ENCODE data around the gene ALDH8A1.

Gene ALDH8A1

GRCh38 chr6:134949927-134950326, at the start of gene ALDH8A1:
Gene ALDH8A1 (minus strand): TSS chr6:134950101. CDS start chr6:134950053, 48 bp downstream.
- DNase-seq (ENCODE audit: low read depth): no peak

- no peak for DNase-seq (ENCODE audit: low read depth)
Observed at GRCh38 chr6:134999107-134999506, 49.2 kb upstream of the ALDH8A1 start.

GRCh38 chr6:134997133-134997995, 47.5 kb upstream of the ALDH8A1 start:
- DNase-seq (ENCODE audit: low read depth): no peak

GRCh38 chr6:134995536-134995935, 45.6 kb upstream of the ALDH8A1 start:
- DNase-seq (ENCODE audit: low read depth): no peak

- DNase-seq (ENCODE audit: low read depth): no peak
Observed at GRCh38 chr6:134994431-134994830, 44.5 kb upstream of the ALDH8A1 start.

GRCh38 chr6:134992155-134992554, 42.3 kb upstream of the ALDH8A1 start:
- DNase-seq (ENCODE audit: low read depth): no peak

- no peak for DNase-seq (ENCODE audit: low read depth)
Observed at GRCh38 chr6:134990262-134990661, 40.4 kb upstream of the ALDH8A1 start.

GRCh38 chr6:134984821-134985220, 34.9 kb upstream of the ALDH8A1 start:
- no peak for DNase-seq (ENCODE audit: low read depth)

GRCh38 chr6:134983823-134984222, 33.9 kb upstream of the ALDH8A1 start:
- no peak for DNase-seq (ENCODE audit: low read depth)

GRCh38 chr6:134982161-134982560, 32.3 kb upstream of the ALDH8A1 start:
- no peak for DNase-seq (ENCODE audit: low read depth)

- no peak for DNase-seq (ENCODE audit: low read depth)
Observed at GRCh38 chr6:134980846-134981245, 30.9 kb upstream of the ALDH8A1 start.

- DNase-seq (ENCODE audit: low read depth): no peak
Observed at GRCh38 chr6:134979142-134979541, 29.2 kb upstream of the ALDH8A1 start.

- DNase-seq (ENCODE audit: low read depth): no peak
Observed at GRCh38 chr6:134974370-134974769, 24.5 kb upstream of the ALDH8A1 start.

- no peak for DNase-seq (ENCODE audit: low read depth)
Observed at GRCh38 chr6:134967711-134968110, 17.8 kb upstream of the ALDH8A1 start.

GRCh38 chr6:134964451-134965203, 14.7 kb upstream of the ALDH8A1 start:
- DNase-seq (ENCODE audit: low read depth): no peak

GRCh38 chr6:134962421-134962820, 12.5 kb upstream of the ALDH8A1 start:
- no peak for DNase-seq (ENCODE audit: low read depth)

- no peak for DNase-seq (ENCODE audit: low read depth)
Observed at GRCh38 chr6:134961366-134961765, 11.5 kb upstream of the ALDH8A1 start.

- DNase-seq (ENCODE audit: low read depth): no peak
Observed at GRCh38 chr6:134959603-134960002, 9.7 kb upstream of the ALDH8A1 start.

GRCh38 chr6:134956676-134957075, 6.8 kb upstream of the ALDH8A1 start:
- DNase-seq (ENCODE audit: low read depth): no peak

- no peak for DNase-seq (ENCODE audit: low read depth)
Observed at GRCh38 chr6:134956032-134956431, 6.1 kb upstream of the ALDH8A1 start.

GRCh38 chr6:134954272-134955000, 4.5 kb upstream of the ALDH8A1 start:
- DNase-seq (ENCODE audit: low read depth): no peak

GRCh38 chr6:134951494-134952263, 1.8 kb upstream of the ALDH8A1 start:
- no peak for DNase-seq (ENCODE audit: low read depth)

Measured in GM04504 (cell line).